Measurements from ENCODE around the gene CTXND1.
A peak's percentile ranks its signal among the peaks of the same experiment; 100 is the strongest.

Gene CTXND1

GRCh38 chr15:80251428-80252120, 439 bp downstream of the CTXND1 start:
- DNase-seq: no peak

GRCh38 chr15:80250614-80251427, 1.2 kb downstream of the CTXND1 start:
- no peak for DNase-seq

GRCh38 chr15:80249973-80250372, 2.0 kb downstream of the CTXND1 start:
- DNase-seq: no peak

GRCh38 chr15:80247320-80247719, 4.7 kb downstream of the CTXND1 start:
- DNase-seq: no peak

- no peak for DNase-seq
Observed at GRCh38 chr15:80246425-80246894, 5.6 kb downstream of the CTXND1 start.

- DNase-seq: no peak
Observed at GRCh38 chr15:80242802-80243201, 9.2 kb downstream of the CTXND1 start.

- DNase-seq: no peak
Observed at GRCh38 chr15:80242132-80242769, 9.8 kb downstream of the CTXND1 start.

GRCh38 chr15:80241508-80241907, 10.5 kb downstream of the CTXND1 start:
- no peak for DNase-seq

- no peak for DNase-seq
Observed at GRCh38 chr15:80240276-80240675, 11.7 kb downstream of the CTXND1 start.

GRCh38 chr15:80234883-80235282, 17.1 kb downstream of the CTXND1 start:
- DNase-seq: peak; percentile 22 to 35

GRCh38 chr15:80233581-80233980, 18.4 kb downstream of the CTXND1 start:
- no peak for DNase-seq

- no peak for DNase-seq
Observed at GRCh38 chr15:80231371-80231770, 20.6 kb downstream of the CTXND1 start.

- no peak for DNase-seq
Observed at GRCh38 chr15:80228959-80229610, 22.9 kb downstream of the CTXND1 start.

- no peak for DNase-seq
Observed at GRCh38 chr15:80219955-80220354, 32.1 kb downstream of the CTXND1 start.

- DNase-seq: no peak
Observed at GRCh38 chr15:80217327-80217900, 34.6 kb downstream of the CTXND1 start.

GRCh38 chr15:80216911-80217310, 35.1 kb downstream of the CTXND1 start:
- no peak for DNase-seq

- DNase-seq: no peak
Observed at GRCh38 chr15:80216141-80216540, 35.9 kb downstream of the CTXND1 start.

- DNase-seq: no peak
Observed at GRCh38 chr15:80214910-80215309, 37.1 kb downstream of the CTXND1 start.

- no peak for DNase-seq
Observed at GRCh38 chr15:80211976-80212375, 40.0 kb downstream of the CTXND1 start.

GRCh38 chr15:80210611-80211573, 41.1 kb downstream of the CTXND1 start:
- DNase-seq: no peak
